HEK293 (cell line): ENCODE results near the gene TRIM33.

Source experiments
- CTCF ChIA-PET: fragments of 350-600 bp; formaldehyde crosslinking; extraction: SDS; loops from one replicate; lab custom pipeline; 2021; ENCODE audit warnings: antibody characterized with exemption; lab: Yijun Ruan, JAX
- POLR2A ChIA-PET: fragments of 300-600 bp; formaldehyde crosslinking; extraction: SDS; loops from one replicate; lab custom pipeline; 2020; ENCODE audit warnings: antibody characterized with exemption, inconsistent platforms; lab: Yijun Ruan, JAX
- H3K27ac ChIP-seq: fragments of 200-500 bp; sonication (Bioruptor generic); 2 replicates; pipeline ENCODE4 v1.5.1; 2014; ENCODE audit warnings: low read depth, low read length, control low read depth, inconsistent platforms; ENCODE audit errors: extremely low read depth
- H3K36me3 ChIP-seq, 2 experiments: fragments of 200-500 bp in 1 of 2; sonication (Bioruptor generic) in 1 of 2; 1 replicate in 1 of 2; 2 replicates in 1 of 2; pipeline ENCODE4 v1.5.1; 2014 to 2017; ENCODE audit warnings: inconsistent platforms in 2 of 2, low read length in 2 of 2; ENCODE audit not compliant: control insufficient read depth in 2 of 2, insufficient read depth in 1 of 2
- H3K4me1 ChIP-seq: fragments of 200-500 bp; sonication (Bioruptor generic); 2 replicates; pipeline ENCODE4 v1.5.1; 2014; ENCODE audit warnings: mild to moderate bottlenecking, low read length, inconsistent platforms; ENCODE audit not compliant: control insufficient read depth, insufficient read depth
- H3K4me3 ChIP-seq: 2 replicates; pipeline ENCODE4 v1.5.1; 2011; ENCODE audit warnings: low read depth, mild to moderate bottlenecking, control low read depth, low read length, moderate library complexity
- H3K9me3 ChIP-seq: fragments of 200-500 bp; sonication (Bioruptor generic); 2 replicates; pipeline ENCODE4 v1.5.1; 2014; ENCODE audit warnings: low read depth, low read length, inconsistent platforms; ENCODE audit not compliant: control insufficient read depth, insufficient read depth
- KLF10 ChIP-seq: fragments of 450-650 bp; IDR thresholded peaks from 2 replicates; pipeline ENCODE4 v1.5.1; 2018; ENCODE audit warnings: missing biosample characterization, mild to moderate bottlenecking, missing genetic modification characterization
- PRDM2 ChIP-seq: fragments of 450-650 bp; formaldehyde crosslinking; IDR thresholded peaks from 2 replicates; pipeline ENCODE4 v1.5.1; 2016; ENCODE audit warnings: missing biosample characterization, missing genetic modification characterization, borderline replicate concordance
- PRDM6 ChIP-seq: fragments of 450-650 bp; formaldehyde crosslinking; IDR thresholded peaks from 2 replicates; pipeline ENCODE4 v1.5.1; 2017; ENCODE audit warnings: missing biosample characterization, missing genetic modification characterization
- SALL2 ChIP-seq: fragments of 450-650 bp; formaldehyde crosslinking; IDR thresholded peaks from 2 replicates; pipeline ENCODE4 v1.5.0; 2017; ENCODE audit warnings: missing biosample characterization, mild to moderate bottlenecking, missing genetic modification characterization, borderline replicate concordance
- SP3 ChIP-seq: fragments of 450-650 bp; formaldehyde crosslinking; IDR thresholded peaks from 2 replicates; pipeline ENCODE4 v1.5.1; 2016; ENCODE audit warnings: missing biosample characterization, missing genetic modification characterization
- ZBTB21 ChIP-seq: fragments of 450-650 bp; formaldehyde crosslinking; IDR thresholded peaks from 2 replicates; pipeline ENCODE4 v1.5.1; 2017; ENCODE audit warnings: missing biosample characterization, missing genetic modification characterization
- ZEB2 ChIP-seq: fragments of 450-650 bp; formaldehyde crosslinking; IDR thresholded peaks from 2 replicates; pipeline ENCODE4 v1.5.1; 2016; ENCODE audit warnings: missing biosample characterization, missing genetic modification characterization
- ZFHX2 ChIP-seq: fragments of 450-650 bp; formaldehyde crosslinking; conservative IDR thresholded peaks from 2 replicates; pipeline ENCODE4 v1.5.1; 2016; ENCODE audit warnings: missing biosample characterization, missing genetic modification characterization
- ZFP37 ChIP-seq: fragments of 450-650 bp; formaldehyde crosslinking; IDR thresholded peaks from 2 replicates; pipeline ENCODE4 v1.5.1; 2016; ENCODE audit warnings: missing biosample characterization, missing genetic modification characterization
- ZNF112 ChIP-seq: fragments of 450-650 bp; formaldehyde crosslinking; IDR thresholded peaks from 2 replicates; pipeline ENCODE4 v1.5.0; 2017; ENCODE audit warnings: missing biosample characterization, missing genetic modification characterization
- ZNF221 ChIP-seq: fragments of 450-650 bp; formaldehyde crosslinking; IDR thresholded peaks from 2 replicates; pipeline ENCODE4 v1.5.1; 2017; ENCODE audit warnings: missing biosample characterization, missing genetic modification characterization, borderline replicate concordance
- ZNF223 ChIP-seq: fragments of 450-650 bp; formaldehyde crosslinking; IDR thresholded peaks from 2 replicates; pipeline ENCODE4 v1.5.1; 2016; ENCODE audit warnings: missing biosample characterization, missing genetic modification characterization
- ZNF324 ChIP-seq: fragments of 450-650 bp; formaldehyde crosslinking; IDR thresholded peaks from 2 replicates; pipeline ENCODE4 v1.5.1; 2016; ENCODE audit warnings: missing biosample characterization, missing genetic modification characterization
- ZNF335 ChIP-seq: fragments of 450-650 bp; formaldehyde crosslinking; conservative IDR thresholded peaks from 2 replicates; pipeline ENCODE4 v1.5.1; 2016; ENCODE audit warnings: missing biosample characterization, missing genetic modification characterization
- ZNF580 ChIP-seq: fragments of 450-650 bp; formaldehyde crosslinking; IDR thresholded peaks from 2 replicates; pipeline ENCODE4 v1.5.1; 2016; ENCODE audit warnings: missing biosample characterization, missing genetic modification characterization
- ZNF600 ChIP-seq: fragments of 450-650 bp; formaldehyde crosslinking; IDR thresholded peaks from 2 replicates; pipeline ENCODE4 v1.5.1; 2016; ENCODE audit warnings: missing biosample characterization, missing genetic modification characterization
- ZNF610 ChIP-seq: fragments of 450-650 bp; formaldehyde crosslinking; IDR thresholded peaks from 2 replicates; pipeline ENCODE4 v1.5.1; 2016; ENCODE audit warnings: missing biosample characterization, missing genetic modification characterization, borderline replicate concordance
- ZNF654 ChIP-seq: fragments of 450-650 bp; formaldehyde crosslinking; IDR thresholded peaks from 2 replicates; pipeline ENCODE4 v1.5.1; 2016; ENCODE audit warnings: low read depth, missing biosample characterization, missing genetic modification characterization
- ZNF747 ChIP-seq: fragments of 450-650 bp; formaldehyde crosslinking; IDR thresholded peaks from 2 replicates; pipeline ENCODE4 v1.5.1; 2016; ENCODE audit warnings: missing biosample characterization, missing genetic modification characterization
- ZSCAN4 ChIP-seq: fragments of 450-650 bp; formaldehyde crosslinking; IDR thresholded peaks from 2 replicates; pipeline ENCODE4 v1.5.1; 2017; ENCODE audit warnings: missing biosample characterization, missing genetic modification characterization

Gene TRIM33

GRCh38 chr1:114431026-114431425 is 80.0 kb downstream of the TRIM33 start (continued):
- TF ChIP-seq SP3 (tag by site-specific recombination) (no peak), ZFP37 (tag by site-specific recombination) (no peak), ZNF610 (tag by site-specific recombination) (no peak), ZSCAN4 (tag by site-specific recombination) (no peak), PRDM2 (tag by site-specific recombination) (no peak), SALL2 (tag by site-specific recombination) (no peak), PRDM6 (tag by site-specific recombination) (no peak), ZBTB21 (tag by site-specific recombination) (no peak), ZNF335 (tag by site-specific recombination) (no peak), ZNF580 (no peak)

GRCh38 chr1:114428083-114428754 is 82.8 kb downstream of the TRIM33 start:
- POLR2A ChIA-PET, result no interaction called here

GRCh38 chr1:114427612-114428011 is 83.4 kb downstream of the TRIM33 start:
- POLR2A ChIA-PET, result no interaction called here
- TF ChIP-seq ZEB2 (tag by site-specific recombination) (no peak), ZNF747 (tag by site-specific recombination) (no peak), ZNF221 (tag by site-specific recombination) (no peak), ZNF112 (tag by site-specific recombination) (no peak), ZNF600 (tag by site-specific recombination) (0 out of 2 replicates have a peak, but pooled peaks have one; percentile 14), ZFHX2 (tag by site-specific recombination) (no peak), KLF10 (no peak), SALL2 (tag by site-specific recombination) (no peak)
- Histone ChIP-seq H3K4me3 (no peak overlapping the region), H3K9me3 (no peaks in the 10 kb centered on the region), H3K27ac (no peak overlapping the region), H3K36me3 (peaks cover 31 to 56% of the 10 kb centered on the region in 2 experiments), H3K4me1 (no peaks in the 10 kb centered on the region)
- CTCF ChIA-PET, result interaction anchor here (0.5 to 2.0 kb wide), 13 partner anchors 8 to 435 kb away, joined by 3 to 25 read pairs (median 4); no protein-coding TSS in a partner anchor

More at GRCh38 chr1:114428083-114428754, 82.8 kb downstream of the TRIM33 start:
- Histone ChIP-seq H3K27ac (no peak overlapping the region), H3K9me3 (no peaks in the 10 kb centered on the region), H3K36me3 (peaks cover 31 to 56% of the 10 kb centered on the region in 2 experiments), H3K4me3 (no peak overlapping the region), H3K4me1 (no peaks in the 10 kb centered on the region)
- CTCF ChIA-PET, result interaction anchor here (0.5 to 2.0 kb wide), 14 partner anchors 9 to 436 kb away, joined by 3 to 25 read pairs (median 4); no protein-coding TSS in a partner anchor
- peak; percentile 18; the same call in 1 of the 2 replicates for TF ChIP-seq ZNF654 (tag by site-specific recombination)
- TF ChIP-seq ZBTB21 (tag by site-specific recombination), result no peak
- TF ChIP-seq ZNF223 (tag by site-specific recombination), result no peak
- TF ChIP-seq ZNF324 (tag by site-specific recombination), result no peak
